HCT116 (cell line): ENCODE results near the gene CADM3.

Experiments used
- EGR1 ChIP-seq: IDR thresholded peaks from 2 replicates; pipeline ENCODE4 v1.6.1; 2012; ENCODE audit warnings: low read depth
- EZH2 ChIP-seq: fragments of 200-600 bp; sonication (generic); IDR thresholded peaks from 2 replicates; pipeline ENCODE4 v1.6.1; 2017; ENCODE audit warnings: antibody characterized with exemption, mixed run types
- POLR2A ChIP-seq: IDR thresholded peaks from 2 replicates; pipeline ENCODE4 v1.7.0; 2011; ENCODE audit warnings: borderline replicate concordance; ENCODE audit not compliant: insufficient read depth, insufficient read length; ENCODE audit errors: extremely low read depth
- ZFX ChIP-seq: fragments of 450-650 bp; IDR thresholded peaks from 2 replicates; pipeline ENCODE4 v1.6.1; 2017
- TF ChIP-seq, protein P1 (sequence below), 3 experiments: fragments of 200-600 bp in 1 of 3; sonication (generic) in 1 of 3; IDR thresholded peaks in 2 of 3; conservative IDR thresholded peaks in 1 of 3; 2 replicates each; pipeline ENCODE4 v1.5.1; 2012 to 2017; ENCODE audit warnings: low read depth in 2 of 3, low read length in 2 of 3, antibody characterized with exemption in 1 of 3, borderline replicate concordance in 1 of 3, control low read depth in 1 of 3, mild to moderate bottlenecking in 1 of 3, mixed read lengths in 1 of 3, mixed run types in 1 of 3, moderate library complexity in 1 of 3; ENCODE audit not compliant: insufficient read depth in 1 of 3

DNA sequence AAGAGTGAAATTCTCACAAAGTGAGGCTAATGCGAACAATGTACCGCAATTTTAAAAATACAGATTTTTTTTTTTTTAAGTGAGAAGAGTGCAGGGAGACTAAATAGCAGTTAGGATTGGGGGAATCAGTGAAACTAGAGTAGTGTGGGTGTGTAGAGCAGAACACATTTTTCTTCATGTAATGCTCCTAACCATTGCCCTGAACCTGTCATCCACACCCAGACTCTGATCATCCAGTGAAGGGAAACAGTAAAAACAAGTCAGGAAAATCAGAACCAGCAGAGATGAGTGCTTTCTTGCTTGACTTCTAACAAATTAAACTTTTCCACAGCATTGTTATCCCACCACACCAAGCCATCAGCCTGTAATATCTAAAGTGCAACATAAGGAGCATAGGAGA lies 9.1 kb downstream of the CADM3 start:
- TF ChIP-seq, protein P1, sequence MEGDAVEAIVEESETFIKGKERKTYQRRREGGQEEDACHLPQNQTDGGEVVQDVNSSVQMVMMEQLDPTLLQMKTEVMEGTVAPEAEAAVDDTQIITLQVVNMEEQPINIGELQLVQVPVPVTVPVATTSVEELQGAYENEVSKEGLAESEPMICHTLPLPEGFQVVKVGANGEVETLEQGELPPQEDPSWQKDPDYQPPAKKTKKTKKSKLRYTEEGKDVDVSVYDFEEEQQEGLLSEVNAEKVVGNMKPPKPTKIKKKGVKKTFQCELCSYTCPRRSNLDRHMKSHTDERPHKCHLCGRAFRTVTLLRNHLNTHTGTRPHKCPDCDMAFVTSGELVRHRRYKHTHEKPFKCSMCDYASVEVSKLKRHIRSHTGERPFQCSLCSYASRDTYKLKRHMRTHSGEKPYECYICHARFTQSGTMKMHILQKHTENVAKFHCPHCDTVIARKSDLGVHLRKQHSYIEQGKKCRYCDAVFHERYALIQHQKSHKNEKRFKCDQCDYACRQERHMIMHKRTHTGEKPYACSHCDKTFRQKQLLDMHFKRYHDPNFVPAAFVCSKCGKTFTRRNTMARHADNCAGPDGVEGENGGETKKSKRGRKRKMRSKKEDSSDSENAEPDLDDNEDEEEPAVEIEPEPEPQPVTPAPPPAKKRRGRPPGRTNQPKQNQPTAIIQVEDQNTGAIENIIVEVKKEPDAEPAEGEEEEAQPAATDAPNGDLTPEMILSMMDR (IDR thresholded peaks at IDR 0.05 in 2 of 3, conservative IDR thresholded peaks at IDR 0.05 in 1 of 3; ENCODE audit: borderline replicate concordance in 1 of 3, insufficient read depth in 1 of 3, low read depth in 2 of 3, low read length in 2 of 3): no peak
- TF ChIP-seq POLR2A: no peak
- TF ChIP-seq EZH2: no peak
- no peak for TF ChIP-seq ZFX
- TF ChIP-seq EGR1: no peak
